Erythroblast (primary cell): Measurements from ENCODE around the gene ATXN2.

Experiments used
- GATA1 ChIP-seq: IDR thresholded peaks from 2 replicates; pipeline ENCODE4 v1.6.1; 2011; ENCODE audit warnings: low read depth, mild to moderate bottlenecking, control low read depth, low read length, moderate library complexity
- POLR2A ChIP-seq: IDR thresholded peaks from 2 replicates; pipeline ENCODE4 v1.6.1; 2011; ENCODE audit warnings: mild to moderate bottlenecking, low read length

- TF ChIP-seq POLR2A = no peak
- no peak for TF ChIP-seq GATA1
Measured at GRCh38 chr12:111434680-111435338, 164.3 kb downstream of the ATXN2 start.
